Measurements from ENCODE around the gene MRM2.
A peak's percentile ranks its signal among the peaks of the same experiment; 100 is the strongest.

Gene MRM2

GRCh38 chr7:2241580-2242540 is at the start of gene MRM2, which contains the start of gene NUDT1:
Gene MRM2, minus strand, starts transcription at chr7:2242205. Its CDS starts 36 bp downstream, at chr7:2242169.
Gene NUDT1, plus strand, starts transcription at chr7:2242226. Its CDS starts 2,349 bp downstream, at chr7:2244575.
- peak within 1 kb of the TSS; percentile 84 for H3K27ac ChIP-seq
- no peak for TF ChIP-seq CTCF (conservative IDR thresholded peaks at IDR 0.05)

- H3K27ac ChIP-seq: no peak overlapping the region
- TF ChIP-seq CTCF (conservative IDR thresholded peaks at IDR 0.05): no peak
Observed at GRCh38 chr7:2290877-2291276, 48.9 kb upstream of the MRM2 start.

- H3K27ac ChIP-seq: no peak overlapping the region
- no peak for TF ChIP-seq CTCF (conservative IDR thresholded peaks at IDR 0.05)
Observed at GRCh38 chr7:2289621-2290020, 47.6 kb upstream of the MRM2 start.

GRCh38 chr7:2289111-2289586 is 47.1 kb upstream of the MRM2 start:
- no peak overlapping the region for H3K27ac ChIP-seq

GRCh38 chr7:2288503-2288902 is 46.5 kb upstream of the MRM2 start:
- no peak for TF ChIP-seq CTCF (conservative IDR thresholded peaks at IDR 0.05)
- H3K27ac ChIP-seq: no peak overlapping the region

More at GRCh38 chr7:2289111-2289586, 47.1 kb upstream of the MRM2 start:
- no peak for TF ChIP-seq CTCF (conservative IDR thresholded peaks at IDR 0.05)

- no peak overlapping the region for H3K27ac ChIP-seq
- no peak for TF ChIP-seq CTCF (conservative IDR thresholded peaks at IDR 0.05)
Observed at GRCh38 chr7:2287745-2288144, 45.7 kb upstream of the MRM2 start.

GRCh38 chr7:2283074-2283473 is 41.1 kb upstream of the MRM2 start:
- TF ChIP-seq CTCF (conservative IDR thresholded peaks at IDR 0.05): no peak
- no peak overlapping the region for H3K27ac ChIP-seq
